ENCODE results near the gene NGDN.

Gene NGDN

DNA sequence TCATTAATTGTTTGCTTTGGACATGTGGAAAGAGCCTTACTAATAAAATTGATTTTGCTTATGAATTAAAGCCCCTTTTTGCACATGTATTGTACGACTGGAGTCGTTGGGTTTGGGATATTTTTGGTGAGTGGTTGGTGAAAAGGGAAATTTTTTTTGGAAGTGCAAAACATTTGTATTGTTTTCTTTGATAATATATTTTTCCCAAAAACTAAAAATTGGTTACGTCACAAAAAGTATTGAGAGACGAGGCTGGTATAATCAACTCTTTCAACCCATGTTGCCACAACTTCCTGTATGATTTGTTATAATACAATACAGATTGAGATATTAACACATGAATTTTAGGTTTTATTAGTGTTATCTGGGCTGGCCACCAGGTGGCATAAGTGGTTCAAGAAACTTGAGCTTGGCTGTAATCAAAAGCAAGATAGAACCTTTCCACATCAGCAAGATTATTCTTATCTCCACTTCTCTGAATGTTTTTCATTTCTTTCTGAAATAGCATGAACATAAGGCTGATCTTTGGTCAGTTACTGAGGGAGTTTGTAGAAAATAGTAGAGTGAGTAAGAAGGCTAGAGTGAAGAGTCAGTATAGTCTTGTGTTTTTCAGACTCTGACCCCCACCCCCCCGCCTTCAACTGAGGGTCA, 8.7 kb downstream of the NGDN start:
- peak; percentile 84 for DNase-seq

DNA sequence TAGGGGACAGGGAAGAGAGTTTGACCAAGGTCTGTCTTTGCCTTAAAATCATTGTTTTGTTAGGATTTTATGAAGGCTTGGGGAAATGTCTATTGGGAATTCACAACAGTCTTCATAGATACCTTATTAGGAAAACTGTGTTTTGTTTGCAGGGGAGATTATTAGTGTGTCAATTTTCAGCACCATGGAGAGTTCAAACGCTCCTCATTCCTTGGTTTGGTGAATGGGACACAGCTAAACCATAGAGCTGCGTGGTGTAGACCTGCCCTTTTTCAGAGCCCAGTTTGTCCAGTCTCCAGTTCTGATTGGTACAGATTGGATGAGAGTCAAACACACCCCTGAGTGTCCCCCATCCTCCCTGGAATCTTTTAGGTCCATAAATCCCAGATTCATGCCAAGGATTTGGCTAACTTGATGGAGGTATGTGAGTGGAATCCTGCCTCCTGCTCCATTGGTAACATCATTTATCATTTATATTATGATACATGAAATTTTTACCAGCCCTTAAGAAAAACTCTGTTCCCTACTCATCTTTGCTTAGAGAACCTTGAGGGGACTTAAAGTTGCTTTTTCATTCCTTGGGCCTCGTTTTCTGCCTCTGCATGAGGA, 12.0 kb downstream of the NGDN start:
- DNase-seq = no peak

DNA sequence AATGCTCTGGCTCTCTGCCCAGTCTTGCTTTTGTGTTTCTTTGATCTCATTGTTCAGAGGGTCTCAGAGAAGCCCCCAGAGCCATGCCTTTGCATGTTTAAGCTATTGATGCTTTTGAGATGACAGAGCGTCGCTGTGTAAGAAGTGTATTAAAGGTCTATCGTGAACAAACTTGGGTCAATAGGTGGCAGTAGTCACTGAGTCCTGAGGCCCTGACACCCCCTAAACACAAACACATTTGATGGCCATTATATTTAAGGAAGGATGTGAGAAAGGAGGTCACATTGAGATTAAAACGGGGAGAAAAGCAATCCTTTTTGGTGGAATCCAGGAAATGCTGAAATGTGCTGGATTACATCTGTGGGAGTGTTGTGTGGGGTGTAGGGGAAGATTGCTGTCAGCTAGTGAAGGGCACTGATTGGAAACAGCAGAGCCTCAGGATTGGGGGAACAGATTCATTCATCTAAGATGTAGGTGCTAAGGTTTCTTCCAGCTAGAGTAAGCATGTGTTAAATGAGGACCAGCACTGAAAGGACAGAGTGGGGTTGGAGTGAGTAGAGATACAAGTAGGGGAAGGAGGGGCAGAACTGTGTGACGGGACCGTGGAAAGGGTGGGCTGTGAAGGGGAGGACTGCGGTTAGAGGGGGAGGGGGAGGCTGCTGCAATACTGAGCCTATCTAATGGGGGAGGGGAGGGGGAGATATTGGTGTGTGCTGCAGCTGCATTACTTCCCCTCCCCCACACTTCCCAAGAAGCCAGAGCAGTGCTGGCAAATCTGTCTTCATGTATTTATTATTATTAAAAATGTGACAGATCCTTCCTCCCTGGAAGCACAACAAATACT, 12.7 kb downstream of the NGDN start:
- DNase-seq = no peak

GRCh38 chr14:23482823-23483148, 13.3 kb downstream of the NGDN start:
- no peak for DNase-seq

GRCh38 chr14:23483236-23483854, 13.8 kb downstream of the NGDN start:
- DNase-seq = no peak

DNA sequence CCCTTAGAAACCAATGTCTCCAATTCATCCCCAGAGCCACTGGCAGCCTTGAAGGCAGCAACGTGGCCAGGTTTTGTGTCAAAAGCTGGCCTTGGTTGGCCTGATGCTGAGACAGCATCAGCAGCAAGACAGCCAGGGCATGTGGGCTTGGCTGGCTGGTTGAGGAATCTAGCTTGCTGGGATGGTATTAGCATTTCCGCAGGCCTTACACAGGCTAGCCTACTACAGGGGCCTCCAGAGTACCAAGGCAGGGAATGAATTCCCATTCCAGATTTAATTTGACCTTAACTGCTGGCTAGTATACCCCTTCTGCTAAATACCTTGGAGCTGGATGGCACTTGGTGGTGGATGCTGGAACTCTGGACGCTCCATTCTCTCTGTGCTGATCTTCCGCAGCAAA, 15.8 kb downstream of the NGDN start:
- DNase-seq = no peak

GRCh38 chr14:23486036-23486435, 16.5 kb downstream of the NGDN start:
- DNase-seq = no peak

DNA sequence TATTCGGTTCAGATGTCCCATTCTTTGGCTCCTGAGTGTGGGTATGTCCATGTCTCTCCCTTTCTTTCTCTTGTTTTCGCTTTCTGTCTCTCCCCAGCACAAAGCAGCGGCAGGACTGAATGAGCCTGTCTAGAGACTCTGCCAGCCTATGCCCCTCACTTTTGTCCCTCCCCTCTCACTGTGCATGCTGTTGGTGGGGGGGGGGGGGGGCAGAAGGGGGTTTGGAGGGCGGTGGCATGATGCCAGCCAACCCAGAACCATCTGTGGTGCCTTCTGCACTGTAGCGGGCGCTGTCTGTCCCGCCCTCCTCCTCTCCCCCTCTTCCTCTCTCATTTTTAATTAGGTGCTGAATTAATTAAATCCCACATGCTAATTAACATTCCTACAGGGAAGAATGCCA, 17.7 kb downstream of the NGDN start:
- DNase-seq = no peak

GRCh38 chr14:23492618-23493272, 23.2 kb downstream of the NGDN start:
- DNase-seq = no peak

DNA sequence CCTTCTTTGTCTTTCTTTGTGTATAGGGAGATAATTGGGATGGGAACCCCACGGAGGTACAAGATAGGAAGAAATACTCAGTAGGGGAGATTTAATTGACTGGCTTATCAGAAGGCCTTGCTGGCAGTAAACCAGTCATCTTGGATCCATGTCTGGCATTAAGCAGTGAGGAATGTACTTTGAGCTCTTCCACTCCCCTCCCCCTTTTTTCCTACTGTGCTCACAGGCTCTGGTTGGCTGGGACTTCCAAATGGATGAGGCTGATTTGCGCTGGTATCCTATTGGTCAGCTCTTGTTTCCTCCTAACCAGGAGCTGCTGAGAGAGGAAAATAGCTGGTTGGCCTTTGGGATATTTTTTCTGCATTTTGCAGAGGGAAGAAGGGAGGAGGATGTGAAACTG, 24.7 kb downstream of the NGDN start:
- DNase-seq = no peak

DNA sequence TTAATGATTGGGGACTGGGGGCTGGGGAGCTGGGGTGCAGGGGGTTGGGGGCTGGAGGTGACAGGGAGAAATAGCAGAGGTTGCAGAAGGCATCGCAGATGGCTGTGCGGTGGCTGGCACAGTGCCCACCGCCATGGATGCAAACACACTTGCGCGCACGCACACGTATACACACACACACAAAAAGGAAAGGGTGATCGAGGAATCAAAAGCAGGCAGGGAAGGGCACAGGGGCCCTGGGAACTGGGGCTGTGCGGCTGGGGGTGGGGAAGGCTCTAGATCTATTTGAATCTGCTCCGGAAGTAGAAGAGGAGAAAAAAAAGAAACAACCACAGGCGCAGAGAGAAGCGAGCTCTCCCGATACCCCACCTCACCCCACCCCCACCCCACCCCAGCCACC, 42.7 kb downstream of the NGDN start:
- no peak for DNase-seq

DNA sequence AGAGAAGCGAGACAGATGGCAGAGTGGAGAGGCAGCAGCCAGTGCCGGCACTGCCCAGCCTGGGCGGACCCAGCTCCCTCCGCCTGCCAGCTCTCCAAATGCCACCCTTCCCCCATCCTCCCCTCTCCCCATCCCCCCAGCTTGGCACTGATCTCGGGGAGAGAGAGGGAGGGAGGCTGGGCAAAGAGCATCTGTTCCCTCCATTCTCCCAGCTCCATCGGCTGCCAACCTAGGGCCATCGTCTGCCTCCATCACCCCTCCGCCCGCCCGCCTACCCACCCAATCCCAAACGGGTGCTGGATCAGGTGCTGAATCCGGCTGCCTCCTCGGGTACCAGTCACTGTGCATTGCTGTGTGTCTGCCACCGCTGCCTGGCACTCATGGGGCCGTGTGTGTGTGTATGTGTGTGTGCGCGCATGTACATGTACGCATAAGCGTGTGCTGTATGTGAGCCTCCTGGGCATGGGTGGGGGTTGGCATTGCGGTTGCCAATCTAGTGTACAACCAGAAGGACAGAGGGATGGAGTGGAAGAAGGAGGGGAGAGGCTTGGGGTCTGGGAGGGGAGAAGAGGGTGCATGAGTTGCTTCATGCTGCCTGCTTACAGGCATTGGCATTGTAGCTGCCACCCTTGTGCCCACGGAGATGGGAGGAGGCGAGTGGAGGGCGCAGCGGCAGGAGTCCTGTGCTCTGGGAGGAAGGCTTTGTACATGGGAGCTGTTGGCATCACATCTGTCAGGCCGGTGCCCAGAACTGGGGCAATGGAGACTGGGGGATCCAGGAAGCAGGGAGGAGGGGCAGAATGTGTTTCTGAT, 43.7 kb downstream of the NGDN start:
- DNase-seq = no peak

GRCh38 chr14:23513818-23514643, 44.5 kb downstream of the NGDN start:
- DNase-seq = no peak

GRCh38 chr14:23514644-23514957, 45.1 kb downstream of the NGDN start:
- DNase-seq = no peak

- no peak for DNase-seq
Observed at GRCh38 chr14:23517650-23518326, 48.3 kb downstream of the NGDN start.

GRCh38 chr14:23518709-23519108, 49.2 kb downstream of the NGDN start:
- DNase-seq = no peak

GRCh38 chr14:23520899-23521533, 51.5 kb downstream of the NGDN start:
- no peak for DNase-seq

GRCh38 chr14:23521785-23522640, 52.5 kb downstream of the NGDN start:
- no peak for DNase-seq

DNA sequence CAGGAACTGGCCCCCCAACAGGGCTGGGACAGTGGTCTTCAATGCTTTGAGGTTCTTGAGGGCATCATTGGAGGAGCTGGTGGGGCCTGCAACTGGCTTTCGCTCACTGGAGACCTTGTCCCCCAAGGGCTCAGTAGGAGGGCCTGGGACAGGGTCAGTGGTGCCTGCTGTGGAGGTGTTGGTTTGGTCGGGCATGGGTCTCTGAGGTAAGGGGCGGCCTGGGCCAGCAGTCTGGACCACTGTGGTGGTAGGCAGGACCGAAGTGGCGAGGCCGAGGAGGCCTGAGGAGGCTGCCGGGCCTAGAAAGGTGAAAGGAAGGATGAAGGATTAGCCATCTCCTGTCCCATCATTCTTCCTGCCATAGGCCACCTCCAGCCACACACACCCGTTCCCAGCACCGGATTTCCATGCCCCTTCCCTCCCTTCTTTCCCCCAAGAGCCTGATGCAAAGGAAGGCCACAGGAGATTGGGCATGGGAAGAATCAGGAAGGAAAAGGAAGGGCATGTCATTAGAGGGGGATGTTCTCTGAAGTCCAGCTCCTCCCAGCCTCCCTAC, 53.2 kb downstream of the NGDN start:
- DNase-seq = no peak

Data from CD4-positive, alpha-beta T cell treated with Interleukin-17A for 1 hour (primary cell).